Ishikawa (cell line): Measurements from ENCODE around the gene SYK.
A peak's percentile ranks its signal among the peaks of the same experiment; 100 is the strongest.

Experiments
- CEBPB ChIP-seq: IDR thresholded peaks from 2 replicates; pipeline ENCODE4 v1.6.1; 2012
- CREB1 ChIP-seq: IDR thresholded peaks from 2 replicates; pipeline ENCODE4 v1.6.1; 2012; ENCODE audit warnings: low read depth
- EGR1 ChIP-seq: IDR thresholded peaks from 2 replicates; pipeline ENCODE4 v1.6.1; 2012
- EP300 ChIP-seq: IDR thresholded peaks from 2 replicates; pipeline ENCODE4 v1.6.1; 2012; ENCODE audit warnings: borderline replicate concordance
- FOXM1 ChIP-seq: IDR thresholded peaks from 2 replicates; pipeline ENCODE4 v1.6.1; 2012; ENCODE audit warnings: low read depth, borderline replicate concordance
- NFIC ChIP-seq: IDR thresholded peaks from 2 replicates; pipeline ENCODE4 v1.6.1; 2012
- RAD21 ChIP-seq: IDR thresholded peaks from 2 replicates; pipeline ENCODE4 v1.6.1; 2012; ENCODE audit warnings: low read depth
- TAF1 ChIP-seq: IDR thresholded peaks from 2 replicates; pipeline ENCODE4 v1.6.1; 2012; ENCODE audit warnings: low read depth, mild to moderate bottlenecking
- TCF12 ChIP-seq: IDR thresholded peaks from 2 replicates; pipeline ENCODE4 v1.6.1; 2012; ENCODE audit warnings: low read depth
- TEAD4 ChIP-seq: IDR thresholded peaks from 2 replicates; pipeline ENCODE4 v1.6.1; 2012
- YY1 ChIP-seq: IDR thresholded peaks from 2 replicates; pipeline ENCODE4 v1.6.1; 2012; ENCODE audit warnings: low read depth
- ZBTB7A ChIP-seq: IDR thresholded peaks from 2 replicates; pipeline ENCODE4 v1.6.1; 2012; ENCODE audit warnings: low read depth
- TF ChIP-seq, protein P1 (sequence below): IDR thresholded peaks from 2 replicates; pipeline ENCODE4 v1.6.1; 2012
- TF ChIP-seq, protein P2 (sequence below): IDR thresholded peaks from 2 replicates; pipeline ENCODE4 v1.6.1; 2012
- TF ChIP-seq, protein P3 (sequence below): IDR thresholded peaks from 2 replicates; pipeline ENCODE4 v1.6.1; 2012; ENCODE audit warnings: low read depth, mild to moderate bottlenecking

SYK gene

DNA sequence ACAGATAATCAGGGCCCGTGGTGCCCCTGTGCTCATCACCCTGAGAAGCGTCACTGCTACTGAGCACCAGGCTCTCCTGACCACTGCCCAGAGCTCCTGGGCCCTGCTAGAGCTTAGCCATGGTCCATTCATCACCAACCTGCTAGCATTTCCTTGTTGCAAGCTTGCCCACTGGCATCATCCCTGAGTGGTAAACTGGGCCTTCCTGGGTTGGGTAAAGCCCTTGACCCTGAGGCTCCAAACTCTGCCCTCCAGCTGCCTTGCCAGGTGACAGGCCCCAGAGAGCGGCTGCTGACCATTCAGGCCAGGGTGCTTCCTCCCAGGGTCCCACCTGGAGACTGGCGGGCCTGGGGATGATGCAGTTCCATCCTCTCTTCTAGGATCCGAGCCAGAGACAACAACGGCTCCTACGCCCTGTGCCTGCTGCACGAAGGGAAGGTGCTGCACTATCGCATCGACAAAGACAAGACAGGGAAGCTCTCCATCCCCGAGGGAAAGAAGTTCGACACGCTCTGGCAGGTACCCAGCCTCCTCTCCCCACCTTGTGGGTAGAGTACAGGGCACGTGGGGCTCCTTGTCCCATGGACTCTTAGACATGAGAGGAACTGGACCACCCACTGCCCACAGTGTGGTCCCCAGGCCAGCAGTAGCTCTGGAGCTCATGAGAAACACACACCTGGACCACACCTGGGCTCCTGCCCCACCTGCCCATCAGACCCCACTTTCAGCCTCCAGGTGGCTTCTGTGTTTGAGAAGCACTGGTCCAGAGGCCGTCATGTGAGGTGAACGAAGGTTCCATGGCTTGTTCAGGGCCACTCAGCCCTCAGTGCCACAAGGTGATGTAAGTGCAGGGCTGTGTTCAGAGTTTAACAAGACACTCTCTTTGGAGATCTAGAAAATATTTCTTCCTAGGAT is 60.5 kb downstream of the SYK start:
- TF ChIP-seq EP300 (no peak), TAF1 (no peak), ZBTB7A (no peak), CEBPB (no peak)
- TF ChIP-seq, protein P1, sequence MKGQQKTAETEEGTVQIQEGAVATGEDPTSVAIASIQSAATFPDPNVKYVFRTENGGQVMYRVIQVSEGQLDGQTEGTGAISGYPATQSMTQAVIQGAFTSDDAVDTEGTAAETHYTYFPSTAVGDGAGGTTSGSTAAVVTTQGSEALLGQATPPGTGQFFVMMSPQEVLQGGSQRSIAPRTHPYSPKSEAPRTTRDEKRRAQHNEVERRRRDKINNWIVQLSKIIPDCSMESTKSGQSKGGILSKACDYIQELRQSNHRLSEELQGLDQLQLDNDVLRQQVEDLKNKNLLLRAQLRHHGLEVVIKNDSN = no peak

DNA sequence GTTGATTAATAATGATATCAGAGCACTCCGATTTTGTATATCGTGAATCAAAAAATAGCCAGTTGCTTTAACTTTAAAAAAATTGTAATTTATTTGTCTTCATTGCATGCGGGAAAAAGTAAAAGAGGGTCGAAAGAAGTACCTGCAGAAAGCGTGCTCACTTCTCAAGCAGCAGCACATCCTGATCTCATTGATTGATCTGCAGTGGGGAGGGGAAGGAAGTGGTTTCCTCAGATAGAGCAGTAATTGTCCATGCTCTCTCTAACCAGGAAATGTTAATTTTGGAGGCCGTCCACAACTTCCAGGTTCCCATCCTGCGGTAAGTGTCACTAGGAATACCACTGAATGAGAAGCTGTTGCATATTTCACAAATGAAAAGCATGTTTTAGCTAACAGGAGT is 63.2 kb downstream of the SYK start:
- TF ChIP-seq, protein P1 = no peak
- no peak for TF ChIP-seq CEBPB
- no peak for TF ChIP-seq CREB1
- TF ChIP-seq EP300 = no peak
- TF ChIP-seq, protein P2, sequence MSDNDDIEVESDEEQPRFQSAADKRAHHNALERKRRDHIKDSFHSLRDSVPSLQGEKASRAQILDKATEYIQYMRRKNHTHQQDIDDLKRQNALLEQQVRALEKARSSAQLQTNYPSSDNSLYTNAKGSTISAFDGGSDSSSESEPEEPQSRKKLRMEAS = no peak
- no peak for TF ChIP-seq YY1
- no peak for TF ChIP-seq FOXM1
- TF ChIP-seq TEAD4 = no peak
- TF ChIP-seq RAD21 = no peak
- no peak for TF ChIP-seq EGR1
- TF ChIP-seq TAF1 = no peak
- no peak for TF ChIP-seq NFIC
- TF ChIP-seq, protein P3, sequence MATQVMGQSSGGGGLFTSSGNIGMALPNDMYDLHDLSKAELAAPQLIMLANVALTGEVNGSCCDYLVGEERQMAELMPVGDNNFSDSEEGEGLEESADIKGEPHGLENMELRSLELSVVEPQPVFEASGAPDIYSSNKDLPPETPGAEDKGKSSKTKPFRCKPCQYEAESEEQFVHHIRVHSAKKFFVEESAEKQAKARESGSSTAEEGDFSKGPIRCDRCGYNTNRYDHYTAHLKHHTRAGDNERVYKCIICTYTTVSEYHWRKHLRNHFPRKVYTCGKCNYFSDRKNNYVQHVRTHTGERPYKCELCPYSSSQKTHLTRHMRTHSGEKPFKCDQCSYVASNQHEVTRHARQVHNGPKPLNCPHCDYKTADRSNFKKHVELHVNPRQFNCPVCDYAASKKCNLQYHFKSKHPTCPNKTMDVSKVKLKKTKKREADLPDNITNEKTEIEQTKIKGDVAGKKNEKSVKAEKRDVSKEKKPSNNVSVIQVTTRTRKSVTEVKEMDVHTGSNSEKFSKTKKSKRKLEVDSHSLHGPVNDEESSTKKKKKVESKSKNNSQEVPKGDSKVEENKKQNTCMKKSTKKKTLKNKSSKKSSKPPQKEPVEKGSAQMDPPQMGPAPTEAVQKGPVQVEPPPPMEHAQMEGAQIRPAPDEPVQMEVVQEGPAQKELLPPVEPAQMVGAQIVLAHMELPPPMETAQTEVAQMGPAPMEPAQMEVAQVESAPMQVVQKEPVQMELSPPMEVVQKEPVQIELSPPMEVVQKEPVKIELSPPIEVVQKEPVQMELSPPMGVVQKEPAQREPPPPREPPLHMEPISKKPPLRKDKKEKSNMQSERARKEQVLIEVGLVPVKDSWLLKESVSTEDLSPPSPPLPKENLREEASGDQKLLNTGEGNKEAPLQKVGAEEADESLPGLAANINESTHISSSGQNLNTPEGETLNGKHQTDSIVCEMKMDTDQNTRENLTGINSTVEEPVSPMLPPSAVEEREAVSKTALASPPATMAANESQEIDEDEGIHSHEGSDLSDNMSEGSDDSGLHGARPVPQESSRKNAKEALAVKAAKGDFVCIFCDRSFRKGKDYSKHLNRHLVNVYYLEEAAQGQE = no peak
- no peak for TF ChIP-seq ZBTB7A
- no peak for TF ChIP-seq TCF12

DNA sequence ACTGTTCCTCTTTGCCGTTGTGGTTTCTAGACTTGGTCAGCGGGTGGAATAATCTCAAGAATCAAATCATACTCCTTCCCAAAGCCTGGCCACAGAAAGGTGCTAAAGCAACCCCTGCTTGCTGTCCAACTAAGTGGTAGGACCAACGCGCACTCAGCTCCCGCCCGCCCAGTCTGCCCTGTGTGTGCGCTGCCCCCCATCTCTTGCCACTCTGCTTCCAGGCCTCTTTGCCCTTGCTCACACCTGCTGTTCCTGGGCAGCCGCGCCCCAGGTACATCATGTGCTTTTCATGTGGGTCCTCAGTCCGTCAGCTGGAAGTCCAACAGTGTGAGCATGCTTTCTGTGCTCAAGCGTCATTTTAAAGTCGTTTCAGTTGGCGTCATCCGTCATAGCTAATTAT is 65.5 kb downstream of the SYK start:
- TF ChIP-seq ZBTB7A = no peak
- TF ChIP-seq, protein P1 = no peak
- TF ChIP-seq EP300 = no peak
- TF ChIP-seq NFIC = no peak
- no peak for TF ChIP-seq TEAD4
- TF ChIP-seq TAF1 = no peak
- no peak for TF ChIP-seq TCF12
- TF ChIP-seq CEBPB = no peak
- TF ChIP-seq FOXM1 = no peak

DNA sequence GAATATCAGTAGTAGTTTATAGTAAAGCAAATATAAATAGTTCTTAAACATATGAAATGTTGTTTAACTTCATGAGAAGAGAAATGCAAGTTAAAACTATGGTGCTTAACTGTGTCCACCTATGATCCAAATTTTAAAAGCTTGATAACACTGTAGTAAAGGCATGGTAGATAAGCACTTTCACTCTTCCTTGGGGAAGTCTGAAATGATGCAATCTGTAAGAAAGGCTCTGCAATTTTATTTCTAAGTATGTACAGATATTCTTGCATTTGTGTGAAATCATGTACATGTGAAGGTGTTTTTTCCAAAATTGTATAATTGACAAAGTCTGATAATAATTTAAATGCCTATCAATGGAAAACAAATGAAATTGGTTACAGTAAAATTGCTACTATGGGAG is 66.9 kb downstream of the SYK start:
- TF ChIP-seq CREB1 (no peak), FOXM1 (no peak), TAF1 (no peak), CEBPB (0 out of 2 replicates have a peak, but pooled peaks have one; percentile 8)
- TF ChIP-seq, protein P3 = no peak

DNA sequence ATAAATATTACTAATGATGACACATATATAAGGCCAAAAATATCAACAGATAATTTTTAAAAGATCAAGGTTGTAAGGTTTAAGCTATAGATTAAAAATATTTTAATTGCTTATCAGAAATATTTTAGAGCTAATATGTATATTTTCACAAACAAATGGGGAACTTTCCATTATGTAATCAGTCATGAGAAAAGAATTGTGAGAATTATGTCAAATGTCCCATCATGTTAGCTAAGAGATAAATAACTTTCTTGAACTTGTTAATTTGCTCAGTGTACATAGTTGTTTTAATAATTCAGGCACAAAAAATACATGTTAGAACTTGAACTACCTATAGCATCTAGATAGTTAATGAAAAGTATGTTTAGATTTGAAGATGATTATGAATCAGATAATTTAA is 67.7 kb downstream of the SYK start:
- no peak for TF ChIP-seq TCF12
- no peak for TF ChIP-seq EP300
- TF ChIP-seq ZBTB7A = no peak
- TF ChIP-seq YY1 = no peak
- TF ChIP-seq FOXM1 = no peak
- TF ChIP-seq CREB1 = no peak
- no peak for TF ChIP-seq TEAD4
- TF ChIP-seq, protein P3 = no peak
- TF ChIP-seq, protein P1 = no peak
